Stimulated activated CD4-positive, alpha-beta T cell treated with anti-CD3 and anti-CD28 coated beads, TNF-alpha, amount 100 ng/mL, for 4 hours (primary cell): ENCODE measurements around the gene RPH3AL.
"Not testable (repeated sequence)": the region's sequence is repeated elsewhere in the genome, so short reads cannot be mapped to it uniquely, and the experiment has no call there.

Experiments
- DNase-seq, 3 experiments: peaks; one replicate each; pipeline ENCODE4 v3.0.0-alpha.2; 2020; ENCODE audit warnings: low read depth in 3 of 3

The RPH3AL gene

GRCh38 chr17:320139-320538 lies 32.5 kb downstream of the RPH3AL start:
- no peak for DNase-seq

DNA sequence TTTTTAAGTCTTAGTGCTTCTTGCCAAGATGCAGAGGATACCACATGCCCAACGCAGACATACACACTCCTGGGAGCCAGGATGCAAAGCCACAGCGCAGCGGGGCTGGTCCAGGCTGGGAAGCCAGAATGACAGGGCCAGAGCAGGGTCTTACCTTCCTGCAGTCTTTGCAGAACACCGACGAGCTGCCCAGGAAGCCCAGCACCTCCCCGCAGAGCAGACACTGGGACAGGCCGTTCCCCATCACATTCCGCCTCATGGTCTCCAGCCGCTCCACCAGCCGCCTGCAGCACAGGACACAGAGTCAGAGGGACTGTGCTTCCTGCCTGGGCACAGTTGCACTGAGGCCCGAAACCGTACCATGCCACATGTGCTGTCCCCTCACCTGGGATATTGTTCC lies 33.3 kb downstream of the RPH3AL start:
- DNase-seq, result no peak

GRCh38 chr17:317070-317469 lies 35.5 kb downstream of the RPH3AL start:
- DNase-seq, result not testable (repeated sequence)

DNA sequence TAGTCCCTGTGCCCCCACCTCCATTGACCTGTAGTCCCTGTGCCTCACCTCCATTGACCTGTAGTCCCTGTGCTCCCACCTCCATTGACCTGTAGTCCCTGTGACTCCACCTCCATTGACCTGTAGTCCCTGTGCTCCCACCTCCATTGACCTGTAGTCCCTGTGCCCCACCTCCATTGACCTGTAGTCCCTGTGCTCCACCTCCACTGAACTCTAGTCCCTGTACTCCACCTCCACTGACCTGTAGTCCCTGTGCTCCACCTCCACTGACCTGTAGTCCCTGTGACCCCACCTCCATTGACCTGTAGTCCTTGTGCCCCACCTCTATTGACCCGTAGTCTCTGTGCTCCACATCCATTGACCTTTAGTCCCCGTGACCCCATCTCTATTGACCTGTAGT lies 37.2 kb downstream of the RPH3AL start:
- not testable (repeated sequence) for DNase-seq

DNA sequence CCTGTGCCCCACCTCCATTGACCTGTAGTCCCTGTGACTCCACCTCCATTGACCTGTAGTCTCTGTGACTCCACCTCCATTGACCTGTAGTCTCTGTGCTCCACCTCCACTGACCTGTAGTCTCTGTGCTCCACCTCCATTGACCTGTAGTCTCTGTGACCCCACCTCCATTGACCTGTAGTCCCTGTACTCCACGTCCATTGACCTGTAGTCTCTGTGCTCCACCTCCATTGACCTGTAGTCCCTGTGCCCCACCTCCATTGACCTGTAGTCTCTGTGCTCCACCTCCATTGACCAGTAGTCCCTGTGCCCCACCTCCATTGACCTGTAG lies 38.0 kb downstream of the RPH3AL start:
- not testable (repeated sequence) for DNase-seq

DNA sequence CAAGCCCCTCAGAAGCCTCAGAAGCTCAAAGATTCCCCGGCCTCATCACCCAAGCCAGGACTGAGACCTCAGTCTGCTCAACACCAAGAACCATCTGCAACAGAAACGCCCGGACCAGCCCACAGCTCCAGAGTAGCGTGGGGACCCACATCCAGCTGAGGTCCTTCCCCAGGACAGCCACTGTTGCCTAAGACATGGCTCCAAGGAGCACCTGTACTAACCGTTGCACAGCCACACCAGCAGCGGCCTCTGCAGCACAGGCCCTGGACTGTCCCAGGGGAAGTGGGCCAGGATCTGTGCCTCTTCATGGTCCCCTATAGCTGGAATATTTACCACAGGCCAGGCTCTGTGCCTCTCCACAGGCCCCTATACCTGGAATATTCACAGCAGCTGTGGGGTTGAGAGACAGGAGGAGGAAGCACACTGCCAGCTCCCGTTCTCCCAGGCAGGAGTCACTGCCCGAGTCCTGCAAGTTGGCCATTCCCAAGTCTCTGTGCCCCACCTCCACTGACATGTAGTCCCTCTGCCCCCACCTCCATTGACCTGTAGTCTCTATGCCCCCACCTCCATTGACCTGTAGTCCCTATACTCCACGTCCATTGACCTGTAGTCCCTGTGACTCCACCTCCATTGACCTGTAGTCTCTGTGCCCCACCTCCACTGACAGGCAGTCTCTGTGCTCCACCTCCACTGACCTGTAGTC lies 38.5 kb downstream of the RPH3AL start:
- DNase-seq, result no peak

GRCh38 chr17:313231-313630 lies 39.4 kb downstream of the RPH3AL start:
- DNase-seq, result no peak

- no peak for DNase-seq
Observed at GRCh38 chr17:312476-313148, 40.0 kb downstream of the RPH3AL start.

DNA sequence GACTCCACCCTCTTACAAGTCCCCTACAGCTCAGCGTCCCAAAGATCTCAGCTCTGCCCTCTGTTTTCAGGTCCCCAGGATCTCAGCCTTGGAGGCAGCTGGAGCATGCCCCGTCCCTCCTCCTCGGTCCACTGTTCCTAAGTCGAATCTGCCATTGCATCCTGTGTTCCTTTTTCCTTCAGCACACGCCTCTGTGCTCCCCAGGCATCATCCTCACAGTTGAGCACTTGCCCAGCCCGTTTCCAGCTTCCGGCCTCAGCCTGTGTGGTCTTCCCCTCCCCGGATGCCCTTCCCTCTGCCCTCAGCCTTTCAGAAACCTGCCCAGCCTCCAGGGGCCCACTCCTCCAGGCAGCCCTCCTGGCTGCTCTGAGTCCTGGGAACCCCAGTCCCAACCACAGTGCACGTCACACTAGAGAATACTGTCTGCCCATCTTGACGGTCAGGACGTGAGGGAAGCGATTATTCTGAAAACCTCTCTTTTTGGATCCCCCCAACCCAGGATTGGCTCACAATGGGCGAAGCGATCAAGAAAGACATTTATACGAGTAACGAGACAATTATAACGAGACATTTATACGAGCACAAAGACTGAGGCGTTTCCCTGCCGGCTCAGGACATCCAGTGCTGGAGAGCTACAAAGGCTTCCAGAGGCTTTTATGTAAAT lies 41.4 kb downstream of the RPH3AL start:
- no peak for DNase-seq

DNA sequence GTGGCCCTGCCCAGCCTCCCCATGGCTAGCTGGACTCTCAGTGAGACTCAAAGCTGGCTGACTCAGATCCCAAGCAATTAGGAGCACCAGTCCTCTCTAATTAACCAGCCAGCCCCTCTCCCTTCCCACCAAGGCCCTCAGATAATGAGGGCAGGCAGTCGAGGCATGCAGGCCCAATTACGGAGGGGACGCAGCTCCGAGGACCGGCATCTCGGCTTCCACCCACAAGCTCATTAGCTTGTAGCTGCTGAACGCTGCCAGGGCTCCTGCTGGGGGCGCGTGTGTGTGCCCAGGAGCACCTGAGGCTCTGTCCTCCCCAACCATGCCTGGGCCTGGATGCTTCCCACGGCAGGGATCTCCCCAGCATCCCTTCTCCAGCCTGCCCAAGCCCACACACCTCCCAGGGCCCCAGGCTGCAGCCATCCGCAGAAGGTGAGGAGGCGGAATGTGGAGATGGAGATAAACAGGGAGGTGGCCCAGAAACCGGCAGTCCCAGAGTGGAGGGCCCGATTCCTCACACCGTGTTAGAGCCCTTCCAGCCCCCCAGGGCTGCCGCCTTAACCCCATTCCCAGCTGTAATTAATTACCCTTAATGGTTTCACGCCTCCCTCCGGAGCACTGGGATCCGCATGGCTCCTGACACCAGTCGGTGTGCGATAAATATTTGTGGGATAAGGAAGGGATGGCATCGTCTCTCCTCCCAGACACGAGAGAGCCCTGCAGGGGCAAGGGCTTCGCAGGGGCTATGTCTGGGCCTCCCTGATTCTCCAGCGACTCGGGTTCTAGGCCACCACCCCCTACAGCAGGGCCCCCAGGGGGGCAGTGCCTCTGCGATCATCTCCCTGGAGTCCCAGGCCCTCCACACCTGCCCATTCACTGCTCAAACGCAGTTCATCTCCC lies 42.2 kb downstream of the RPH3AL start:
- DNase-seq, result no peak

DNA sequence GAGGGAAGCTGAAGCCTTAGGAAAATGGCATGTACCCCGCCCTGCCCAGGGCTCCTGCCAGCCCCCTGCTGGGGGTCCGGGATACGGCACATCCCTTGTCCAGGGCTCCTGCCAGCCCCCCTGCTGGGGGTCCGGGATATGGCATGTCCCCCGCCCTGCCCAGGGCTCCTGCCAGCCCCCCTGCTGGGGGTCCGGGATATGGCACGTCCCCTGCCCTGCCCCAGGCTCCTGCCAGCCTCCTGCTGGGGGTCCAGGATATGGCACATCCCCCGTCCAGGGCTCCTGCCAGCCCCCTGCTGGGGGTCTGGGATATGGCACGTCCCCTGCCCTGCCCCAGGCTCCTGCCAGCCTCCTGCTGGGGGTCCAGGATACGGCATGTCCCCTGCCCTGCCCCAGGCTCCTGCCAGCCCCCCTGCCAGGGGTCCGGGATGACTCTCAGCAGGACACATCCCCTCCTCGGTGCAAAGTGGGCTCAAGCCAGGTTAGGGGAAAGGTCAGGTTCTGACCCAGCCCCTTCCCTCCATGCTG lies 43.2 kb downstream of the RPH3AL start:
- DNase-seq, result no peak

DNA sequence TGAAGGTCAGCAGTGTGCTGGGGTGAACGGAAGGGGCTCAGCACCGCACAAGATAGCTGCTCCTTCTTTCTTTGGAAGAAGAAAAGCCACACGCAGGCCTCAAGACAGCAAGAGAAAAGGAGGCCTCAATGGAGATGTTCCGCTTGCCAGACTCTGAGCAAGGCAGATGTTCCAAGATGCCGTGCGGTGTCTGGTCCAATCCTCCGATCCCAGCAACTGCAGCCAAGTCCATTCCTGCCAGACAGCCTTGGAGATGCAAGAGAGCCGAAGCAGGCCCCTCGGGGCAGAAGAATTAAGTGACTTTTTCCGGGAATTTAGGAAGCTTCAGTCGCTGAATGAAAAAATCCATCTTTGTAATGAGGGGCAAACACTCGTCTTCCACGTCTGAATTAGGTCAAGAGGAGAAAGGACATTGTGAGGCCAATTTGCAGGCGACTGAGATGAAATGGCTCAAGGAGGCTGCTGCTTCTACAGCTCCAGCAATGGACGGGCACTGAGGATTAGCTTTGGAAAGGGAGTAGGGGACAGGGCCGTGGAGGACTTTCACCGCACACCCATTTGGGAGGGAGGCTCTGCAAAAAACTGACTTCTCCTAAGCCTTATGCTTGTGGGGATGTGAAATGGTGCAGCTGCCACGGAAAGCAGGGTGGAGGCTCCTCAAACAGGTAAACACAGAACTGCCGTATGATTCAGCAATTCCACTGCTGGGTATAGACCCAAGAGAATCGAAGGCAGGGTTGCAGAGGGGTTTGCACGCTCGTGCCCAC lies 44.7 kb downstream of the RPH3AL start:
- no peak for DNase-seq

DNA sequence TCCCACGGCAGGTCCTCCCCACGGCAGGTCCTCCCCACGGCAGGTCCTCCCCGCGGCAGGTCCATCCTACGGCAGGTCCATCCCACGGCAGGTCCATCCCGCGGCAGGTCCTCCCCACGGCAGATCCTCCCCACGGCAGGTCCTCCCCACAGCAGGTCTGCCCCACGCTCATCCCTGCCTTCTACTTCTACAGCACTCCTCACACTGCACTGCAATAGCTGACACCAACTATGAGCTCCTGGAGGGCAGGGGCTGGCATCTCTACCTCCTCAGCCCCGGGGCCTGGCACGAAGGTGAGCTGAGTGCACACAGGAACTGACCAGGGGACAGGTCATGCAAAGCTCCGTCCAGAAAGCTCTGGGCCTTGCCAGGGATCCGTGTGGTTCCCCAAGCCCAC lies 45.3 kb downstream of the RPH3AL start:
- DNase-seq, result no peak

- DNase-seq, result no peak
Observed at GRCh38 chr17:306536-307294, 45.9 kb downstream of the RPH3AL start.

GRCh38 chr17:306116-306515 lies 46.5 kb downstream of the RPH3AL start:
- DNase-seq, result no peak

GRCh38 chr17:305090-305976 lies 47.3 kb downstream of the RPH3AL start:
- DNase-seq, result no peak

DNA sequence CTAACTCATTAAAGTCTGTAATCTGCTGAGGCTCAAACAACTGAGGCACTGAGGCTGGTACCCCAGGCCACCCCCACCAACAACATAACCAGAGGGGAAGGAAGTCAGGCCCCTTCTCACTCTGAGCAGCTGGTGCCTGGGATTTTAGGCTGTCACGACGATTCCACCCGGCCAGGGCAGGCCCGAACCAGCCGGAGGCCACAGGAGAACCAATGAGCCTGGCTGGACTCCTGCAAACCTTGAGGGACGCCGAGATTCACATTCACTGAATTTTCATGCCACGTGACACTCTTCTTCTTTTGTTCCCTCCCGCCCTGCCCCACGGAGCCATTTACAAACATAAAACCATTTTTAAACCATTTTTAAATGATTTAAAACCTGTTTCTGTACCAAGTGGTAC lies 48.1 kb downstream of the RPH3AL start:
- DNase-seq, result no peak

DNA sequence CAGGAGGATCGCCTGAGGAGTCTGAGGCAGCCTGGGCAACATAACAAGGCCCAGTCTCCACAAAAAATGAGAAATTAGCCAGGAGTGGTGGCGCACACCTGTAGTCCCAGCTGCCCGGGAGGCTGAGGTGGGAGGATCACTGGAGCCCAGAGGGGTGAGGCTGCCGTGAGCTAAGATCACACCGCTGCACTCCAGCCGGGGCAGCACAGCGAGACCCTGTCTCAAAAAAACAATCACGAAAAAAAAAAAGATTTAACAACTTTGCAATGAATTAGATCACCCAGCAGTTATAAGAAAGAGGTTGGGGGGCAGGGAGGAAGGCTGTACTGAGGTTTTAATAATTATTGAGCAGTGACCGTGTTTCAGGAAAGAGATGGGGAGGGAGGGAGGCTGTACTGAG lies 49.4 kb downstream of the RPH3AL start:
- no peak for DNase-seq

DNA sequence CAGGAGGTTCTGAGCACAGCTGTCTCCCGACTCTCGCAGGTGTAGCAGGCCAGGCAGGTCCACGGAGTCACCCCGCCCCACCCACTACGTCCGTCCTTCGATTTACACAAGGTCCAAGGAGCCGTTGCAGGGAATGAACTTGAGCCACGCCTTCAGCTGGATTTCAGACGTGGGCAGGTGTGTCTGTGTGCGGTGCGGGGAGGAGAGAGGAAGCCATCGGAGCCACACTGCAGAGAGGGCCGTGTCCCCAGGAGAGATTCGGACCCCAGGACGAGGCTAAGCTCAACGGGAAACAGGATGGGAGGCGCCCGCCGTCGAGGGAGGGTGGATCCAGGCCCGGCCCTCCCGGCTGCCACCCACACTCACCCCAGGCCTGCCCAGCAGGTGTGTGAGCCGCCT lies 50.3 kb downstream of the RPH3AL start:
- no peak for DNase-seq
